GM18519 (cell line): ENCODE results near the gene GMNN.
"Not testable (repeated sequence)": the region's sequence is repeated elsewhere in the genome, so short reads cannot be mapped to it uniquely, and the experiment has no call there.

Experiments
- ATAC-seq: cut with Tn5 transposase; IDR thresholded peaks from one replicate; pipeline ENCODE4 v1.9.1; 2021; ENCODE audit warnings: mild to moderate bottlenecking, moderate library complexity; ENCODE audit not compliant: unreplicated experiment, low FRiP score

Gene GMNN

DNA sequence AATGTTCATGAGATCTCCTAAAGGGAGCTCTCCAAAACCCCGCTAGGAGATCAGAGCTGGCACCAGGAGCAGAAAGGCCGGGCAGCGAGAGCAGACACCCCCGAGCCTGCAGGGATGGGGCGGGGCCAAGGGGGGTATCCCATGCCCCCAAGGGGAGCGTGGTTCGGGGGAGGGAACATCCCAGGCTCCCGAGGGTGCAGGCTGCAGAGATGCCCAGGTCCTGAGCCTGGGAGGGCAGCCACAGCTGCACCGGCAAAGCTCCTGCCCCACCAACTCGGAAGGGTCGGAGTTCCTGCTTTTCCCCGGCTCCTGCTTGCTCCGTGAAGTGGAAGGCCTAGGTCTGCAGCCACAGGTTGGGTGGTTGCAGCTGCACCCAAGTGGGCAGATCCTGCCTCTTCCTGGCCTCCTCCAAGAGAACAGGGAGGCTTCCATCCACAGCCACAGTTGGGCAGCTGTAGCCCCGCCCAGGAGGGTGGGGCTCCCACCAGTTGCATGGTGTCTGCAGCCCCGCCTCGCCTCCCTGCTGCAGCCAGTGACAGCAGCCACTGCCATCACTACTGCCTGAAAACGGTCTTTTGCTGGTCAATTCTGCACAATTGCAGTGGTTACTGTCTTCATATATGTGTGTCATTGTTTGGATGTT lies 13.4 kb upstream of the GMNN start:
- no peak for ATAC-seq

DNA sequence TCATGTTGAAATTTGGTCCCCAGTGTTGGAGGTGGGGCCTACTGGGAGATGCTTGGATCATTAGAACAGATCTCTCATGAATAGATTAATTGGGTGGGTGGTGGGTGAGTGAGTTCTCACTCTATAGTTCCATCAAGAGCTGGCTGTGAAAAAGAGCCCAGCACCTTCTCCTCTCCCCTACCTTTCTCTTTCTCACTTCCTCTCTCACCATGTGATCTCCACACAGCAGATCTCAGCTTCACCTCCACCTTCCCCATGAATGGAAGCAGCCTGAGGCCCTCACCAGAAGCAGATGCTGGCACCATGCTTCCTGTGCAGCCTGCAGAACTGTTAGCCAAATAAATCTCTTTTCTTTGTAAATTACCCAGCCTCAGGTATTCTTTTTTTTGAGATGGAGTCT lies 12.9 kb upstream of the GMNN start:
- ATAC-seq: no peak

DNA sequence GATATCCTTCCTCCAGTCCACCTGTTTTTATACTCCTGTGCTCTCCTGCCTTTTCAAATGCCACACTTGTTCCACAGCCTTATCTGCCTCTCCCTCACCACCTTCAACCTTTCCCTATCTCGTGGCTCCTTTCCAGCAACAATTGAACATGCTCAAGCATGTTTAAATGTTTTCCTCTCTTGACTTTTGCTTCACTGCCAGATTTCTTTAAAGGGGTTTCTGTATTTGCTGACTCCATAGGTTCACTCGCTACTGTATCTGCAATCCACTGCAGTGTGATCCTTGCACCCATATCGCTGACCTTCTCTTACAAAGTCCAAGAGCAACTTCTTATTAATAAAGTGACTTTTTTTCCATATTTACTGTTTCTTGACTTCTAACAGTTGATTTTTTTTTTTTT lies 11.2 kb upstream of the GMNN start:
- no peak for ATAC-seq

DNA sequence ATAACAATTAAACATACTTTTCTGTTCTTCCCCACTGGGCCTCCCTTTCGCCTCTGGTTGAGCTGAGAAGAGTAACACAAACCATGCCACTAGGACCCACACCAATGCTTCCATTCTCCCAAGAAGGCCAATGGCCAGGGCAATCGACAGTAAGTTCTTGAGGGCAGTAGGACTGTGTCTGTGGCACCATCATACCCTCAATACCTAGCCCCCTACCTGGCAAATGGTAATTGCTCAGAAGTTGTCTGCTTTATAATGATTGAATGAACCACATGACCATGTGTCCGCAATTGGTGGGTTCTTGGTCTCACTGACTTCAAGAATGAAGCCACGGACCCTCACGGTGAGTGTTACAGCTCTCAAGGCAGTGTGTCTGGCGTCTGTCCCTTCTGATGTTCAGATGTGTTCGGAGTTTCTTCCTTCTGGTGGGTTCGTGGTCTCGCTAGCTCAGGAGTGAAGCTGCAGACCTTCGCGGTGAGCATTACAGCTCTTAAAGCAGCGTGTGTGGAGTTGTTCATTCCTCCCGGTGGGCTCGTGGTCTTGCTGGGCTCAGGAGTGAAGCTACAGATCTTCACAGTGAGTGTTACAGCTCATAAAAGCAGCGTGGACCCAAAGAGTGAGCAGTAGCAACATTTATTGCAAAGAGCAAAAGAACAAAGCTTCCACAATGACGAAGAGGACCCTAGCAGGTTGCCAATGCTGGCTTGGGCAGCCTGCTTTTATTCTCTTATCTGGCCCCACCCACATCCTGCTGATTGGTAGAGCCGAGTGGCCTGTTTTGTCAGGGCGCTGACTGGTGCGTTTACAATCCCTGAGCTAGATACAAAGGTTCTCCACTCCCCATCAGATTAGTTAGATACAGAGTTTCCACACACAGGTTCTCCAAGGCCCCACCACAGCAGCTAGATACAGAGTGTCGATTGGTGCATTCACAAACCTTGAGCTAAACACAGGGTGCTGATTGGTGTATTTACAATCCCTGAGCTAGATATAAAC lies 9.6 kb upstream of the GMNN start:
- ATAC-seq: not testable (repeated sequence)

DNA sequence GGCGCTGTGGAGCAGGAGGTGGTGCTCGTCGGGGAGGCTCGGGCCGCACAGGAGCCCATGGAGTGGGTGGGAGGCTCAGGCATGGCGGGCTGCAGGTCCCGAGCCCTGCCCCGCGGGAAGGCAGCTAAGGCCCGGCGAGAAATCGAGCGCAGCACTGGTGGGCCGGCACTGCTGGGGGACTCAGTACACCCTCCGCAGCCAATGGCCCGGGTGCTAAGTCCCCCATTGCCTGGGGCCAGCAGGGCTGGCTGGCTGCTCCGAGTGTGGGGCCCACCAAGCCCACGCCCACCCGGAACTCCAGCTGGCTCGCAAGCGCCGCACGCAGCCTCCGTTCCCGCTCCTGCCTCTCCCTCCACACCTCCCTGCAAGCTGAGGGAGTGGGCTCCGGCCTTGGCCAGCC lies 8.8 kb upstream of the GMNN start:
- not testable (repeated sequence) for ATAC-seq

DNA sequence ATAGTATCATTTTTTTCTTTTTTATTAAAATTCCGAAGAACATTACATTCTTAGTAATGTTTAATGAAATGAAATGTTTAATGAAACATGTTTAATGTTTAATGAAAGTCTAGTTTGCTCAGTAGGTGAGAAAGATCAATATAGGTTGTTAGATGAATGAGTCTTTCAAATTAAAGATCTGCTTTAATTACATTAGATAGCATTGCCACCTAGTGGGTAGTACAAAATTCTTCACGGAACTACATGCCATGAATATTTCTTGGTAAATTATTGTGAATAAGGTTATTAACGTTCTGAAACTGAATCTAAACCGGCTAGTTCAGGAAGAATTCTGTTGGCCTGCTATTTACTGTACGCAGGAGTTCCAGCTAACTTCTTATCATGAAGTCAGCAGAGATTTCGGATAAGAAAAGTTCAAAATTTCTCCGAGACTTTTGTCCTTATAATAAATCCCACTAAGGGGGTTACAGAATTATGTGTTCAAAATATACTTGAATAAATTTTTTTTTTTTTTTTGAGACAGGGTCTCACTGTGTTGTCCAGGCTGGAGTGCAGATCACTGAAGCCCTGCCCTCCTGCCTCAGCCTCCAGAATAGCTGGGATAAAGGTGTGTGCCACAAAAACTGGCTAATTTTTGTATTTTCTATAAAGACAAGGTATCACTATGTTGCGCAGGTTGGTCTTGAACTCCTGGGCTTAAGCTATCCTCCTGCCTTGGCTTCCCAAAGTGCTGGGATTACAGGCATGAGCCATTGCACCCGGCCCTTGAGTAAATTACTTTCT lies 7.9 kb upstream of the GMNN start:
- no peak for ATAC-seq

DNA sequence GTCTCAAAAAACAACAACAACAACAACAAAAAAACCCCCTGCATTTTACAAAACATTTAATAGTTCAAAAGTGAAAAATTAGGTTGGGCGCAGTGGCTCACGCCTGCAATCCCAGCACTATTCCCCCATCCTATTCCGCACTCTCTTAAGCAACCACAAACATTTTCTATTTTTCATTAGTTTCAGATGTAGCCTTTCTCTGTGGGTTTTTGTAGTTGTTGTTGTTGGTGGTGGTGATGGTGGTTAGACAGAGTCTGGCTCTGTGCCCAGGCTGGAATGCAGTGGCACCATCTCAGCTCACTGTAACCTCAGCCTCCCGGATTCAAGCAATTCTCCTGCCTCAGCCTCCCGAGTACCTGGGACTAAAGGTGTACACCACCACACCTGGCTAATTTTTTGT lies 6.4 kb upstream of the GMNN start:
- ATAC-seq: no peak

DNA sequence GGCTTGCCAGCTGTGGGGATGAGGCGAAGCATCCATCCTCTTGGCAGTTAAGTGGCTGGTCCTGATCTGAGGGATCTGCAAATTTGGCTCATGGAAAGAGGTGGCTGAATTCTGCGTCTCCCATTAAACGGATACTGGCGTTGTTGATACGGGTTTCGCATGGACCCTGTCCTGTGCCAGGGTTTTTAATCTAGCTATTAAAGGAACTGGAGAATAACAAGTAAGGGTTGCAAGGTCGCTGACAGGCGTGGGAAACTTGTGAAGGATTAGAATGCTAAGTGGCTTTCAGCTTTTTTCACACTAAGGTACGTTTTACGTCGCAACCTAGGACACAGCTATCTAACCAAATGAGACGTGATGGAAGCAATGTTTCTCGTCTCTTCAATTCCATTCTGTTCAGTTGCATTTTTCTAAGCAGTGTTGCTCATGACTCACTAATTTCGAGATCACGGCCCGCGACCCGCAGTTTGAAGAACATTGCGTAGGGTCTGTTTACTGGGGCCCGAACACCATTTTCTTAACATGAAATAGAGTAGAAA lies 852 bp downstream of the GMNN start:
- no peak for ATAC-seq

DNA sequence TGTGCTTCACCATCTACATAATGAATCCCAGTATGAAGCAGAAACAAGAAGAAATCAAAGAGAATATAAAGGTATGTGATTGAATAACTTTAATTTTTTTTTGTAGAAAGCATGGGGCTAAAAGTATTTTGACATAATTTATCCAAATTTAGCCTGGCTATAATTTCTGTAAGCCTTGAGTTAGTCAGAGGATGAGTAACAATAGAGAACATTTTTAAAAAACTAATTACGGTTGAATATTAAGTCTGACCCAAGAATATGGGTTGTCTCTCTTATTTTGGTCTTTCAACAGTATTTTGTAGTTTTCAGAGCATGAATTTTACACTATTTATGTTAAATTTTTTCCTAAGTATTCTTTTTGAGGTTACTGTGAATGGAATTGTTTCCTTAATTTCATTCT lies 2.5 kb downstream of the GMNN start:
- no peak for ATAC-seq

DNA sequence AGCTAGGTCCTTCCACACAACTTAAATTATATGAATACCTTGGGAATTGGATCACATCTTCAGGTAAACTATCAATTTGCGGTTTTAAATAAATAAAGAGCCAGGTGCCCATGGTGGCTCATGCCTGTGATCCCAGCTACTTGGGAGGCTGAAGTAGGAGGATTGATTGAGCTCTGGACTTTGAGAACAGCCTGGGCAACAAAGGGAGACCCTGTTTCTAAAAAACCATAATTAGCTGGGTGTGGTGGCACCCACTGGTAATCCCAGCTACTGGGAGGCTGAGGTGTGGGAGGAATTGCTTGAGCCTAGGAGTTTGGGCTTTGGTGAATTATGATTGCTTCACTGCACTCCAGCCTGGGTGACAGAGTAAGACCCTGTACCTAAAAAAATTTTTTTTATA lies 3.4 kb downstream of the GMNN start:
- no peak for ATAC-seq

DNA sequence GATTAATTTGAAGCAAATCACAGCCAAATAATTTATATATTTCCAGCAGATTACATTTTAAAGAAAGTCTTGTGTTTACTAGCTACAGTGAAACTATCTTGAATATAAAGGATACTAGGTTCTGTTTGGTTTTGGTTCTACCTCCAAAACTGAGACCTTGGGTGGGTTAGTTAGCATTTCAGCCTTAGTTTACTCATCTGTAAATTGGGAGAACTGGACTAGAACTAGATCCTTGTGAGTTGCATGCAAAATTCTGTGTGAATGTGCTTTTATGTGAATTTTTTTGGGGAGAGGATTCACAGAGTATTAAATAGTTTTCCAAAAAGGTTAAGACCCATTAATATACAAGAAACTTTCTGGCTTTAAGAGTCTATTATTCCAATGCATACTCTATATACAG lies 4.1 kb downstream of the GMNN start:
- ATAC-seq: no peak

DNA sequence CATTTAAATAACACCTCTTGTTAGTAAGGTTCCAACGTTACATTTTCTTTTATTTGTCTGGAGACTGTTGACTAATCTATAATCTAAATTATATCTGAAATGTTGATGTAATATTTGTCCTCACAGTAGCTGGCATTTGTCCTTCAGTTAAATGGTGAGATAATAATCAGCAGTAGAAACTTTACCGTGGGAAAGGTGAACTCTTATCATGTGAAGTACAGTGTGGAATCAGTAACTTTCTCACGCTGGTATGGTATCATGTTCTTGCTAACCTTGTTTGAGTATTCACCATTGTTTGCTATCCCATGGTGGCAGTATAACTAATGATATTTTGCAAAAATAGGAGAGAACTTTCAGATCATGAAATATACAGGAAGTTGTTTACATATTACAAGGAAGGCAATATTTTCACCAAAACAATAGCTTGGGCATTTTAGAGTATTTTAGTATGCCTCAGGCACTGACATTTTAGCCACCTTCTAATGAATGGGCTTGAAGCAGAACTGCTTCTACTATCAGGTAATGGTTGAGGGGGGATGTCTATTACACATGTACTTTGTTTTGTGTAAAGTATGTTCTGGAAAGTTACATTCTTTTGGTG lies 4.8 kb downstream of the GMNN start:
- ATAC-seq: no peak

DNA sequence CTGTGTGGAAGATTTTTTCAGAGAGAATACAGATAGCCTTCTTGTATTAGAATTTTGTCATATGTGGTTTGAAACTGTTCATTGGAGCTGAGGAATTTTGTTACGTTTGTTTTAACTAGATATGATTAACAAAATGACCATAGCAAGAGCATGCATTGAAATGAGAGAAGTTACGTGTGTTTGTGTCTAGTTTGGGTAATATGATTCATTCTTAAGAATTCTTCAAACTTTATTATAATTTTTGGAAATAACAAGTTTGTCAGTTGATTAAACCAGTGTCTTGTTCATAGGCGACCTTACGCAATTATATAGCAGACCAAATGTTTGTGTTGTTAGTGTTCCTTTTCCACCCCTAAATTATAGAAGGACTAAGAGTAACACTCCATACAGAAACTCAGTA lies 5.5 kb downstream of the GMNN start:
- ATAC-seq: no peak

DNA sequence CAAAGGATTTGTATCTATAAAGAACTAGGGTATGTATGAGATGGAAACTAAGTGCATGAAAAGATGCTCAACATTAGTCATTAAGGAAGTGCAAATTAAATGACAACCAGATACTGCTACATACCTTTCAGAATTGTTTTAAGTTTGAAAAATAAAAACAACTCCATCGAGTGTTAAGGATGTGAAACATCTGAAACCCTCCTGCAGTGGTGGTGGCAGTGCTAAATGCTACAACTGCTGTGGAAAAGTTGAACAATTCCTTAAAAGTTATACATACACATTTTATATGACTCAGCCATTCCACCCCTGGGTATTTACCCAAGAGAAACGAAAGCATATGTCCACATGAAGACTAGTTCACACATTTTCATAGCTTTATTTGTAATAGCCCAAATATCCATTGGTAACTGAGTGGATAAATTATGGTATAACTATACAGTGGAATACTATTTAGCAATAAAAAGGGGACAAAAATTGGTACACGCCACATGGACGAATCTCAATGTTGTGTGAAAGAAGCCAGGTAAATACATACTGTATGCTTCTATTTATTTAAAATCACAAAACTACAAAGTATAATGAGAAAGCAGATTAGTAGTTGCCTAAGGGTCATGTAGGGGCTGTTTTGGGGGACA lies 13.4 kb downstream of the GMNN start:
- no peak for ATAC-seq

DNA sequence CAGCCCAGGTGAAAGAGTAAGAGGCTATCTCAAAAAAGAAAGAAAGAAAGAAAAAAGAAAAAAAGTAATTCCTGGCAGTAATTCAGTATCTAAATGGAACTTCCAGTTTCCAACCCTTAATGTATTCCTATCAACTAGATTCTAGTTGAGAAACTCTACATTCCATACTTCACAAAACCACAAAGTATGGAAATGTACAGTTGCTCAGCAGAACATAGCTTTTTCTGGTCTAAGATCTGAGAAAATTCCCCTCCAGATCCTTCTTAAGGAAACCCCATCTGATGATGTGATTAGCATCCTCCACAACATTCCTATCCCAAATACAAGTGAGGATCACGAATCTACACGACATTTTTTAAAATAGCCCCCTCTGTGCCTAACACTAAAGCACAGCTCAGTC lies 20.4 kb downstream of the GMNN start:
- no peak for ATAC-seq

DNA sequence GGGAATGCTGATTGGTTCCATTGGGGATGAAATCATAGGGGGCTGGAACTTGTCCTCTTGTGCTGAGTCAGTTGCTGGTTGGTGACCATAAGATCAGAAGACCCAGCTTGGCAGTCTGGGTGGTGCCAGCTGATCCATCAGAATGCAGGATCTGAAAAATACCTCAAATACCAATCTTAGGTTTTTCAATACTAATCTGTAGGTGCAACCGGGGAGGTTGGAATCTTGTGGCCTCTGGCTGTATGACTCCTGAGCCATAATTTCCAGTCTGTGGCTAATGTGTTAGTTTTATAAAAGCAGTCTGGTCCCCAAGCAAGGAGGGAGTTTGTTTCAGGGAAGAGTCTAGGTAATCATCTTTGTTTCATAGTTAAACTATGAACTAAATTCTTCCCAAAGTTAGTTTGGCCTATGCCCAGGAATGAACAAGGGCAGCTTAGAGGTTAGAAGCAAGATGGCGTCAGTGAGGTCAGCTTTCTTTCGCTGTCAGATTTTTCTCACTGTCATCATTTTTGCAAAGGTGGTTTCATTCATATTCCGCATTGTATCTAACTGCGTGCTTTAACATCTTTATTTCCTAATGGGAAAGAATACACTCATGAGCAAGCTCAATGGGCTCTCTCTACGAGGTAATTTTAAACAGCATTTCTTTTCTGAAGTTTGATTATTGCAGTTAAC lies 22.0 kb downstream of the GMNN start:
- no peak for ATAC-seq

DNA sequence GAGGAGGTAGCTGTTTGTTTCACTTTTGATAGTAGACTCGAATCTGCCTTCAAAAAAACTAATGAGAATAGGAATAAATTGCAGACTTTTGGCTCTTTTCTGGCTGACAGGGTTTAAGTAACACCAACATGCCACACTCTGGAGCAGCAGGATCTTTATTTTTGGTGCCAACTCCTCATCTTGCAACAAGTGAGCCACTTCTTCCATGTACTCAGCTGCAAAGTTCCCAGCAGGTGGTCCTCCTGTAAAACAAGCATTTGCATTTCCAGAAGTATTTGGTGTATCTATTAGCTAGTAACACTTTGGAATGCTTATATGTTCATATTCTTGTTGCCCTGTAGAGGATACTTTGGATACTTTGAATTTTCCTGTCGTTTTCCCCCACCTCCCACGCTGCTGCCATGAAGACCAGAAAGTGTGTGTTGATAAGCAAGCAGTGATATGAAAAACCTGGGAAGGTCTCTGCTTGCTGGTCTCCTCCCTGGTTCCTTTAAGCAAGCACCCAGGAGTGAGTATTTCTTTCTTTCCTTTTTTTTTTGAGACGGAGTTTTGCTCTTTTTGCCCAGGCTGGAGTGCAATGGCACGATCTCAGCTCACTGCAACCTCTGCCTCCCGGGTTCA lies 23.0 kb downstream of the GMNN start:
- no peak for ATAC-seq

DNA sequence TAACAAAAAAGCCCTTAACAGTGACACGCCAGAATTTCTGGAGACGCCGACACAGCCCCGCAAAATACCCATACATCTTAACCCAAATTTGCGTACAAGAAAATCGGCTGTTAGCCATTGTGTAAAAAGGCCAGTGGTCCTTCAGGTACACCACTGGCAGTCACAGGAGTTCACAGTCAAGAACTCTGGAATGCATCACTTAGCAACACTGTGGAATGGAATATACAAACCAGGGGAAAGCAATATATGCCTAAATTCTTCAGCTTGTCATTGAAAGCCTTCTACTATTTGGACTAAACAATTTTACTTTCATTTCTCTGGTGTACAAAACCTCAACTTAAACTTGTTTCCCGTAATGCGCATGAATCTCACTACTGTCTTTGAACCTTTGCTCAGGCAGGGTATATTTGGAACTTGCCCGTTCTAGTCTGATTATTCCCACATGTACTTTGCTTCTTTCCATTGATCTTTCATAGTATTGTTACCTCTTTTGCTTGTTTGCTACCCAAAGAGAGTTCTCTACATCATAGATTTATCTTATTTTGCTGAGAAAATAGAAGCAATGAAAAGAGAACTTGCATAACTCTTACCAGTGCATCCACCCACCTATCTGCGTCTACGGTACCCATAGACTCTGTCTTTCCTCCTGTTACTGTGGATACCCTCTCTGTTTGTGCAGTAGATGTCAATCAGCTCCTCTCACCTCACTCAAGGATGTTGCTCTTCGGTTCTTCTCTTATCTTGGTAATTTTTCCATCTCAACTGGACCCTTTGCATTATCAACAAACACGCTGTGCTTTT lies 24.2 kb downstream of the GMNN start, which contains the start of gene ARMH2:
Gene ARMH2 (minus strand): TSS at position 178 of the 801 bp plus-strand sequence. CDS start 60 bp downstream, at position 118.
- ATAC-seq: no peak
